HG03103 (cell line): ENCODE measurements around the gene GALM.
"Not testable (repeated sequence)": the region's sequence is repeated elsewhere in the genome, so short reads cannot be mapped to it uniquely, and the experiment has no call there.

Source experiments
- ATAC-seq: cut with Tn5 transposase; IDR thresholded peaks from one replicate; pipeline ENCODE4 v1.9.1; 2021; ENCODE audit warnings: low read depth; ENCODE audit not compliant: unreplicated experiment

GALM gene

GRCh38 chr2:38708900-38709566, 43.1 kb downstream of the GALM start:
- ATAC-seq: no peak

GRCh38 chr2:38709567-38710194, 43.8 kb downstream of the GALM start:
- no peak for ATAC-seq

GRCh38 chr2:38711558-38711957, 45.6 kb downstream of the GALM start:
- ATAC-seq: no peak

GRCh38 chr2:38712413-38712812, 46.5 kb downstream of the GALM start:
- ATAC-seq: no peak

GRCh38 chr2:38712871-38713270, 47.0 kb downstream of the GALM start:
- ATAC-seq: no peak

GRCh38 chr2:38713338-38713737, 47.4 kb downstream of the GALM start:
- ATAC-seq: no peak

- ATAC-seq: not testable (repeated sequence)
Measured at GRCh38 chr2:38714941-38715340, 49.0 kb downstream of the GALM start.

- no peak for ATAC-seq
Measured at GRCh38 chr2:38716185-38716584, 50.3 kb downstream of the GALM start.

GRCh38 chr2:38718601-38719000, 52.7 kb downstream of the GALM start:
- ATAC-seq: no peak

GRCh38 chr2:38719706-38720105, 53.8 kb downstream of the GALM start:
- ATAC-seq: no peak

- no peak for ATAC-seq
Measured at GRCh38 chr2:38720613-38721241, 54.8 kb downstream of the GALM start.

GRCh38 chr2:38722271-38723061, 56.6 kb downstream of the GALM start:
- ATAC-seq: peak; percentile 26

- peak; percentile 43 for ATAC-seq
Measured at GRCh38 chr2:38723173-38723572, 57.3 kb downstream of the GALM start.

GRCh38 chr2:38727661-38728060, 61.7 kb downstream of the GALM start:
- ATAC-seq: no peak

- no peak for ATAC-seq
Measured at GRCh38 chr2:38728694-38729093, 62.8 kb downstream of the GALM start.

- no peak for ATAC-seq
Measured at GRCh38 chr2:38731090-38731489, 65.2 kb downstream of the GALM start.

- ATAC-seq: no peak
Measured at GRCh38 chr2:38731684-38732221, 65.8 kb downstream of the GALM start.

- no peak for ATAC-seq
Measured at GRCh38 chr2:38733300-38733971, 67.5 kb downstream of the GALM start.

- no peak for ATAC-seq
Measured at GRCh38 chr2:38734299-38735058, 68.6 kb downstream of the GALM start.

- no peak for ATAC-seq
Measured at GRCh38 chr2:38735999-38736320, 70.0 kb downstream of the GALM start.
